NCI-H2029 (cell line): ENCODE measurements around the gene HLCS.

Experiments used
- DNase-seq: peaks from one replicate; lab custom pipeline; 2025; lab: John Stamatoyannopoulos, UW

The HLCS gene

DNA sequence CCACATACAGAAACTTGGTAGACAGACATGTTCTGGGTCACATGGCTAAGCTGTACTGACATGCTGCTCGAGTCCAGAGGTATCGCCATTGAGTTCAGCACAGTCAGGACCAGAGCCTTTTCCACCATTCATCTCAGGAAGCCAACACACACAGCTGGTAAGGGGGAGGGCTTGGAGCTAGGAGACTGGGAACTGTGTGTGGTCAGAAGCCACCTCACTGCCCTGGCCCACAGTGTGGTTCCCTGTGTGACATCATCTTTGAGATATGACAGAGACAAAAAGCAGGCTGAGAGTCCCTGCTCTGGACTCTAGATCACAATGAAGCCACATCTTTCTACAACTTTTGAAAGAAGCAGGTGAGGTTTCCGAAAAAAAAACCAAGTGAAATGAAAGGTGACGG is 160.4 kb downstream of the HLCS start:
- no peak for DNase-seq

DNA sequence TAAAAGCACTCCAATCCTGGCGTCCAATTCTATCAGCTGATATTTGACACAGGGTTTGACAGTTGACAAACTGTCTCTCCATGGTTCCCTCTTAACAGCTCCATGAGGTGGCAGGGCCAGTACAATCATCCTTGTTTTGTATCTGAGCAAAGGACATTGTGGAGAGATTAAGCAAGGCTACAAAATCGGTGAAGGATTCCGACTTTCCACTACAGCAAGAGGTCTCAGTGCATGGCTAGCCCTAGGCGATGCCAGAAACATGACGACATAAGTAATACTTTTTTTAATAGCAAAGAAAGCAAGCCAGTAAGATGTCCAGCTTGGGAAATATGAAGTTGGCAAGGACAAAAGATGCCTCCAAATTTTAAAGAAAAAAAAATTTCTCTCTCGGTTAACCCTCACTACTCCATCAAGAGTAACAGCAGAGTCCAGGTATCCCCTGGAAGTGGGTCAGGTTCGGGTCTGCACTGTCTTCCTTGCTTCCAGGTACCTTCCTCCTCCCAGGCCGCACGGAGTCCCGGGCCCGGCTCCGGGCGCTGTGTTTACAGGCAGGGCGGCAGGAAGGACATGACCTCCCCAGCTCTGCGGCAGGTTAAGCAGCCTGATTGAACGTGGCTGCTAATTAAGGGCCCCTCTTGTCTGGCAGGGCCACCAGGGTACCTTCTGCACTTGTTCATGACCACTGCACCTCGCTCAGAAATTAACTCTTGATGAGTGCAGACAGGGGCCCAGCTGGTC is 161.4 kb downstream of the HLCS start:
- no peak for DNase-seq

DNA sequence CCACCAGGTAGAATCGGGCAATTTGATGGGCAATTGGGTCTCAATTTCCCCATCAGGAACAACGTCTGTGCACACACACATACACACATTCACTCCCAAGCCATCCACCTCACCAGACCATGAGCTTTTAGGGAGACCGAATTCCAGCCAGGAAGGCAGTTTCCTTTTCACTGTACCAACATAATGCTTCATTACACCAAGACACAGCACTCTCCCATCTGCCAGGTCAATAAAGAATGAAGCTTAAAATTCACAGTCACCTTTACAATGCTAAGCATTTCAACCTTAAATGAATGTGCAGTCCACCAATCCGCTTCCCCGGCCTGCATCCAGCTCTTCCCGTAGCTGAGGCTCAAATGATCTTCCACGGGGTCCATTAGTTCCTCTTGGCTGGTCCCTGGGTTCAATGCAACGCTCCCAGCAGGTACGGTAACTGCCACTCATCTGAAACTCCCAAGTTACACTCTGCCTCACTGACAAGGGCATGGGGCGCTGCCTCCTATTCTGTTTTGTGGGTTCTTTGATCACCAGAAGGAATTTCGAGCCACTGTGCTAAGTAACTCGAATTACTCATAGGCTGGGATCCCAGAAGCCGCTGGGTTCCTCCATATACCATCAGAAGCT is 162.5 kb downstream of the HLCS start:
- DNase-seq: no peak

DNA sequence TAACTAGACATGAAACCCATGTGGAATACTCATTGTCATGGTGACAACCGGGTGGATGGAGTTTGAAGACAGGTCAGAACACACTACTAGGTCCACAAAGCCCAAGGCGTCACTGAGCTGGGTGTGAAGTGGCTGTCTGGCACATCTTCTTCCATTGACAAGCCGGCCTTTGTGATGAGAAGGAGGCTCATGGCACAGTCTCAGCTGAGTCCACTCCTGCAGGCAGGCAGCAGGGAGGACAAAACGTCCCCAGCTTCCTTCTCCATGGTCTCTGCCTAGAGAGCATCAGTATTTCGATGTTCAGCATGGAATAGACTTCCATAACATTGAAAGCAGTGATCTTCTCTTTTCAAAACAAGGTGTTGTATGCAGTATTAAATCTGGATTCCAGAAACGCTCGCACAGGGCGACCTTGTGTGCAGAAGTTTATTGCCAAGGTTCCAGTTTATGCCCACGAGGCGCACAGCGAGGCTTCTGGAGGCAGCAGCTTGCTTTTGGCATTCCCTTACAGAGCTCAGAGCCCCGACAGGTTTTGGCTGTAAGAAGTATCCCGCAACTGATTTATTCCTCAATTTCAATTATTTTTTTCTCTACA is 163.3 kb downstream of the HLCS start:
- no peak for DNase-seq

DNA sequence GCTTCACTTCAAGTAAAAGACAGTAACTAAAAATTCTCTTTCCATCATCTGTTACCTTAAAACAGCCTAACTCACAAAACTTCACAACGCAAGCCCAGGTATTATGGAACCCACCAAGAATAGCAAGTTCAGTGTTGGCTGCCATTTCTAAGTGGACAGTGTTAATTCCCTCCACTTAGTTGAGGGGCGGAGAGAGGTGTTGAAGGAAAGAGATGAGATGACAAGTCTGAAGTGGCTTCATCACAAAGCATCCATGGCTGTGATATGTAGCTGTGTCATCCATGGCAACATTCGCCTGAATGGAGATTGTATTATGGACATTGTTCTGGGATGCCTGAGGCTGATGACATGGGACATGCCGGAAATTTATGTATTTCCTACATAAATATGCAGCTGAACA is 165.7 kb downstream of the HLCS start:
- DNase-seq: no peak

DNA sequence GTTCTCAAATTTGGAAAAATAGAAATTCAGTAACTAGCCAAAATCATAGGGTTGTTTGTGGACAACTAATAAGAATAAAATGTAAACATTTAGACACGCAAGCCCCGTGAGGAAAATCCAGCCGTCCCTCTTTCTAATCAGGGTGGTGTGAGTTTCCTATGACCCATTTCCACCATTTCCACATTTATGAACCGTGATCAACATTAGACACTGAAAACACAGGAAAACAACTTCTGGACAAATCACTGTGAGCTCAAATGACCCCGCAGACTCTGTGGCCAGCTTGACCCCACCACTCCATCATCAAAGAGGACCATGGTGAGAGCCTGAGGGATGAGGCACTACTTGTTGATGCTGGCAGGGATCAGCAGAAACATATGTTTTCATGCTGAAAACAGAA is 166.6 kb downstream of the HLCS start:
- no peak for DNase-seq

DNA sequence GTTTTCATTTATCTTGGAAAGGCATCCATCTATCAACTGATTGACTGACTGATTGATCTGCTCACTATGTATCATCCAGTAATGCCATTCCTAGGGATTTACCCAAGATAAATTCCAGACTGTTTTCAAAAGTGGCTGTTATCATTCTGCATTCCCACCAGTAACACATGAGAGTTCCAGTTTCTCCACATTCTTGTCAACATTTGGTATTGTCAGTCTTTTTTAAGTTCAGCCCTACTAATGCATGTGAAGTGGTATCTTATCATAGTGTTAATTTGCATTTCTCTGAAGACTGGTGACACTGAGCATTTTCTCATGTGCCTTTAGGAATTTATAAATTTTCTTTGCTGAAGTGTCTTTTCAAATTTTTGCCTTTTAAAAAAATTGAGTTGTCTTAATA is 168.0 kb downstream of the HLCS start:
- DNase-seq: no peak

DNA sequence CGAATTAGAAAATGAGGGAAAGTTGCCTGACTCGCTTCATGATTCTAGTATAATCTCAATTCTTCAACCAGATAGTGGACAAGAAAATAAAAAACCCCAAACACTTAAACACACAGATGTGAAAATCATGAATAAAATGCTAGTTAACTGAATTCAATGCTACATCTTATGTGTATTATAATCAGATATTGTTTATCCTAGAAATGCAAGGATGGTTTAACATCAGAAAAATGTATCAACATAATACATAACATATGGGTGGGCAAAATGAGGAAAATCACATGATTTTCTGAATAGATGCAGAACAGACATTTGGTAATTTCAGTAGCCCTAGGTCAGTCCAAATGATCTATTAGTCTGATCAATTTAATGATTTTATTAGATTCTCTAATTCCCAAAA is 170.4 kb downstream of the HLCS start:
- no peak for DNase-seq

DNA sequence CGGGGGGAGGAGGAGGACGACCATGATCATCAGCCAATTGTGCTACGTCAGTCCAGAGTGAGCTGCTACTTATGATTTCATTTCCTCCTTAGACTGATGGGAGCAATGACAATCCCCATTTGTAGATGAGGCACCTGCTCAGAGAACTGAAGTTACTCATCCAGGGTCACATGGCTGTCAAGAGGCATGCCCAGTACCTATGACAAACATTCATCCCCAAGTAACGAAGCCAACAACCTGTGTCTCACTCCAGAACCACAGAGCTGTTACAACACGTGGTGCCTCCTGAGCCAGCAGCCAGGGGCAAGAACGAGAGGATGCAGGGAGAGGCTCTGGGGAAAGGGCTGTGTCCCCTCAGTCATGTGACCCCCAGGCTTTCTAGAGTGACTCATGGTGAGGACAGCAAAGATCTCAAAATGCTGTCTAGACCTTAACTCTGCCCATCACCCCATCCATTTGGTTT is 173.9 kb downstream of the HLCS start:
- DNase-seq: peak; percentile 97

DNA sequence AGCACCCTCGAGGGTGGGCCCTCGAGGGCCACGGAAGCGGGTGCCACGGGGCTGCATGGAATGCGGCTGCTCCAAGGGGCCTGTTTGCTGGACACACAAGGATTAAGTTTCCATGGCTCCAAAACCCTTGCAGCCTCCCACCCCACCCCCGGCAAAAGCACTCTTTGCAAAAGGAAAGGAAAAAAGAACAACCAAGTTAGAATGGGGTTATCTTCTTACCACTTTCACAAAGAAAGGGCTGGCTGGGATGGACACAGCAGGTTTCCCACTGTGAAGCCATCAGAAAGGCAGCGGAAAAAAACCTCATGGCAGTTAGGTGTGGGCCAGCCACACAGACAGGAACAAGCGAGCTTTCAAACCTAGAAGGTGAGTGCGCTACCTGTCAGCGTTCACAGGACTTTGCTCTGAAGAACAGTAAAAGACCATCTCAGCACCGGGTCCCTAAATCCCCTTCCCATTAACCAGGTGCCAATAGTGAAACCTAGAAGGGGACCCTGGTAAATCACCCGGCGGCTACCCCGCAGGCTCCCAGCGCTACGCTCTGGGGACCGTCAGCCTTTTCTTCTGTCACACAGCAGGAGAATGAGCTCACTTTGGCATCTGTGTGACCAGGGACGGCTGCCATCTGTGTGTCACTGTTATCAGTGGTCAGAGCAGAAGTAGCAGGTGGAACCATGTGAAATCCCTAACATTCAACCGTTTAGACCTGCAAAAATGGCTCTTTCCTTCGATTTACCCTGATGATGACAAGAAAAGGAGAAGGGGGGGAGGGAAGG is 174.6 kb downstream of the HLCS start:
- DNase-seq: peak; percentile 84

DNA sequence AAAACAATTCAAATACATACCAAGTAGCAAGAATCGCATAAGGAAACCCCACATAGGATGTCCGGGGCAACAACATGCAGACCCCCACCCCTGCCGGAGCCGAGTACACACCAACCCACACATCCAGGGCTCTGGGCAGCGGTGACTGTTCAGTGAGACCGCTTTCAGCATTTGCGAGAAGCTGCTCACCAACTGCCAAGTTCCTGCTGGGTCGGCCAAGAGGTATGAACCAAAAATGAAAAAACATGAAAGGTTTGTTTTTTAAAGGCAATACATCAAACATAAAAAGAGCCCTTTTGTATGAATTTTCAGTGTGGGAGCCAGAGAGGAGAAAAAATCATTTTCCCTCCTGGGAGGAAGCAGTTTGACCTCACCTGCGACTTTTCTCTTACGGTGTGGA is 175.3 kb downstream of the HLCS start:
- no peak for DNase-seq

DNA sequence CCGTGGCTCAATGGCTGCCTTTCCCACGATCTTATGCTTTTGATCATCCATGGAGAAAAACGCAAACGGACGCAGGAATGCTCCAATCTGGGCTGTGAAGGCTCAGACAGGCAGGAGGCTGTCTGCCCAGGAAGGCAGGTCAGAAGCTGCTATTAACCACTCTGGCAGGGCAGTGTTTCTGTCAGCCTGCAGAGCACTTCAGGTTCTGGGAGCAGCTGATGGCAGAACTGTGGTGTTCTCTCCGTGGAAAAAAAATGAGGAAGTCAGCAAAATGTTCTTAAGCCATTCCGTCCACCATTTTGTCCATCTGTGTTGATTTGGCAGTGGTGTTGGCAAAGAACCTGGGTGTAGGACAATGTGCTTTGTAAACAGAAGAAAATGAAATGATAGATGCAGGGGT is 175.9 kb downstream of the HLCS start:
- DNase-seq: no peak

DNA sequence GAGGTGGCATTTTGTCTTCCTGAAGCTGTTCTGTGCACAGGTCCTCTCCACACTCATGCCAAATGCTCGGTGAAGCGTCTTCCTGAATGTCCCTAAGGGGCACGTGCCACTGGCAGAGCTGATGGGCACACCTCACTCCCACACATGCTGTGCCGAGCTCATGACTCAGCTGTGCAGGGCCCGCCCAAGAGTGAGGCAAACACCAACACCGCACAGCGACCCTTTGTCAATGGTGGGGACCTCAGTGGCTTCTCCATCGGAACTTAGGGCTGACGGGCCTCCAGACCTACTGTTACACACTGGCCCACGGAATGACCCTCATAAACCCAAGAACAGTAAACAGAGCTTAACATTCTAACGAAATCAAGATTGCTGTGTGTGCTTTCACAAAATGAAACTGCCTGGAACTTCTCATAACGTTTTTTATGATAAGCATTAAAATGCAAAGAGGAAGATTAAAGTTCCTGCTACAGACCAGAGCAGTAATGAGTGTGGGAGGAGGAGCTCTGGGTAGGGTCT is 178.3 kb downstream of the HLCS start:
- DNase-seq: no peak

DNA sequence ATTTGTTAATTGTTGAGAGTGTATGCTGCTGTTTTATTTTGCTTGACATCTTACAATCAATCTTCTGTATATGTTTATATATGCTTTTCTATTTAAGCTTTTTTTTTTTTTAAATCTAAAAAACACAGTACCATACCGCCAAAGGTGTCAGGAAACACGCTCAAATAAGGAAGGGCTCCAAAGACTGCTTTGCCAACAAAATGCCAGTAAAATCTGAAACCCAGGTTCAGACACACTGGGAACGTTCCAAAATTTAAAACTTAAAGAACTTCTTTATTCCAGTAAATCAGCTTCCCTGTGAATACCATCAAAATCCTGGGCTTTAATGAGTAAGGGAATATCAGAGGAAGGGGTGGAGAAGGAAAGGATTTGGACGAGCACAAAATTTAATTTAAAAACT is 180.3 kb downstream of the HLCS start:
- DNase-seq: no peak

DNA sequence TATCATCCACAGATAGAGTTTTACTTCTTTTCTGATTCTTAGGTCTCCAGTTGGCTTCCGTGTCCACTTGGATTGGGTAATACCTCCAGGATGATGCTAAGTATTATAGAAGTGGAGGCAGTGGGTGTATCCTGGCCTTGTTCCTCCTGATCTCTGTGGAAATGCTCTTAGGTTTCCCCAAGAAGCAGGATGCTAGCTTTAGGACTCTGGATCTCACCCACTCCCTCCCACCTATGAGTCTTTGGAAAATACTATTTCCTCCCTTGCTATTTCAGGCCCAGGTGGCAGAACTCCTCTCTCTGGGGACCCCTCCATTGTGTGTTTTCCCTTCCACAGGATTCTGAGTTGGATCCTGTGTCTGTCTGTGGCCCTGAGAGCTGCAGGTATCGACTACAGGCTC is 180.9 kb downstream of the HLCS start:
- no peak for DNase-seq

DNA sequence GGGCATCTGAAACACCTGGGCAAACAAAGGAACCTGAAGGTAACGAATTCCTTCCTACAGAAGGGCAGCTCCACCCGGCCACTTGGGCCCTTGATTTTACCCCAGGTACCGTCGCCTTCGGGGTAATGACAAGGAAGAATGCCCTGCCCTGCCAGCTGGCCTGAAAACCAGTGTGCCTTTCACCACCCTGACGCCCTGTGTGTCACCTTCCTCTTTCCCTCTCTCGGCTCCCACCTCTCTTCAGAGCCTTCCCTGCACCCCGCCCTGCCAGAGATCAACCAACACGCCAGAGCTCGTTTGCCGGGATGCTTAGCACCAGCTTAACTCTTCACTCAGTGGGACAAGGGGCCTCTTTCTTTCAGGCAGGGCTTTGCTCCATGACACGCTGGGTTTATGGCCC is 181.5 kb downstream of the HLCS start:
- DNase-seq: no peak

DNA sequence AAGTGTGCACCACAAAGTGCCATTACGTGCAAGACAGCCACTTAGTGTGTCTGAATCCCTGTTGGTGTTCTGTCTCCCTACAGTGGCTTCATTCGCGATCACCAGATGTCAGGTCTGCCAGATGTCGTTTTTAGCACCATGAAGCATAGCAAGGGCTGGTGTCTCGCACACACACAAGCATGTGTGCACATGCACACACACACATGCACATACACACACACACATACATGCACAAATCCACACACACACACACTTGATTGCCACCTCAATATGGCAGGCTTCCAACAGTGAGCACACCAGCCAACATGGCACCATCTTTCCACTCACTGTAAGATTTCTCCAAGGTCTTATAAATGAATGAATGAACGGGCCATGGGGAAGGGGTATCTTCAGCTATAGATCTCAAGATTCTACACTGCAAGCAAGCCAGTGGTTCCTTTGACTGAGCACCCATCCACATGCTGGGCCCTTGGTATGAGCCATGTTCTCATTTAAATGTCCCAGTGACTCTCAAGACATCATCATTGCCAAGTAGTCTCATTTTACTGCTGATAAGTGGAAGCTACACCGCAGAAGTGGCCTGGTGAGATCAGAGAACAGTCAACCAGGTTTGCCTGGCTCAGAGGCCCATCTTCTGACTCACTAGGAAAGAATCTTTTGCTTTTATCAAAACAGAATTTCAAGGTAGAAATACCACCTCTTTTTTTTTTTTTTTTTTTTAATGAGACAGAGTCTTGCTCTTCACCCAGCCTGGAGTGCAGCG is 182.7 kb downstream of the HLCS start:
- peak; percentile 35 for DNase-seq

DNA sequence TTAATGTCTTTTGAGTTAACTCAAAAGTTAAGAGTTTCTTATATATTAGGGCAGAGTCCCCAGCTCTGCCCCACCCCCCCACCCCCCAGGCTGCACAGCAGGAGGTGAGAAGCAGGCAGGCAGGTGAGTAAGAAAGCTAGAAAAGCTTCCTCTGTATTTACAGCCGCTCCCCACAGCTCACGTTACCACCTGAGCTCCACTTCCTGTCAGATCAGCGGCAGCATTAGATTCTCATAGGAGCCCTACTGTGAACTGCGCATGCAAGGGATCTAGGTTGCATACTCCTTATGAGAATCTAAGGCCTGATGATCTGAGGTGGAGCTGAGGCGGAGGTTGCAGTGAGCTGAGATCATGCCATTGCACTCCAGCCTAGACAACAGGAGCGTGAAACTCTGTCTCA is 185.6 kb downstream of the HLCS start:
- DNase-seq: no peak

DNA sequence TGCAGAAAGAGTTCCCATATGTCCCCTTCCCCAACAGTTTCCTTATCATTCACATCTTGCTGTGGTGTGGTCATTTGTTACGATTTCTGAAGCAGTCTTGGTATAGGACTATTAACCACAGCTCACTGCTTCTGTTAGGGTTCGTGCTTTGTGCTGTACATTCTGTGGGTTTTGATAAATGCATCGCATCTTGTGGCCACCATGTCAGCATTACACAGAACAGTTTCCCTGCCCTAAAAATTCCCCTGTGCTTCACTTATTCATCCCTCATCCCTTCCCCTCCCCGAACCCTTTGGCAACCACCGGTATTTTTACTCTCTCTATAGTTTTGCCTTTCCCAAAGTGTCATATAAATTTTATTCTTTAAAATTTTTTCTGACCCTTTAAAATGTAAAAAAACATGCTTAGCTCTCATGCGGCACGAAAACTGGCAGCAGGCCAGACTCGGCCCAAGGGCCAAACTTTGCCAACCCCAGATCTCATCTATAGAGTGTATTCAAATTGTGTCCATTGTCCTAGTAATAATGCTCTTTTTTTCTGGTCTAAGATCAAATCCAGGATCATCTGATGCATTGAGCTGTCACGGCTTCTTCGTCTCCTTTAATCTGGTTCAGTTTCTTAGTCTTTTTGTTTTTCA is 189.4 kb downstream of the HLCS start:
- no peak for DNase-seq

DNA sequence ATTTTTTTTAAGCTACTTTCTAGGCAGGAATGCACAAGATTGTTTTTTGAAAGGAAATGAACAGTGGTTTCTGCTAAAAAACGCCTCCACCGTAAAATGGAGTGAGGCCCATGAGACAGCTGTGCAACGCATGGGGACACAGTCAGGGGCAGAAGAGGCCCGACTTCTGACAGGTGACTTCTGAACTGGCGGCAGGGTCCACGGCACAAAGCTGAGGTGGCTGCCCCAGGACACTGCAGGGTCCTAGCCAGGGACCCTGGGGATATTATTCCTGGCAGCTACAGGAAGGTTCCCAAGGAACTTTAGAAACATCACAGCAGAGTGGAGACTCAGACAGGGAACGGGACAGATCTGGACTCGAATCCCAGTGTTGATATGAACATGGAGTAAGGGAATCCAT is 192.5 kb downstream of the HLCS start:
- DNase-seq: no peak

DNA sequence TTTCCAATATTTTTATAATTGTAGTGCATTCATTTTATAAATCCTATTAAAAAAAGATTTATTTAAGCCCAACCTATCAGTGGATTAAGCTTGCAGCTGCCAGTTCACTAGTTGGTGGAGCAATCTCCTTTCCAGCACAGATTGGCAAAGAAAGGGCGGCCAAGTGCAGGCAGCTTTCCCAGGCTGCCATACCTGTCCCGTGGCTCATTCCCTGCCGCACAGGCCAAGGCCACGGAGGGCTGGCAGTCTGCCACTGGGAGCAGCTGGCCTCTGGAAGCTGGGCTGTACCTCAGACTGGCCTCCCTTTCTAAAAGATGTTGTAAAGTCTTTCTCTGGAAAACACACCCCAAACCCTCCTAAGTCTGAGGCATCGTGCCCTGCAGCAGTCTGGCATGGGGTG is 193.4 kb downstream of the HLCS start:
- peak; percentile 75 for DNase-seq
